ENCODE data around the gene LAPTM5.

Gene LAPTM5

DNA sequence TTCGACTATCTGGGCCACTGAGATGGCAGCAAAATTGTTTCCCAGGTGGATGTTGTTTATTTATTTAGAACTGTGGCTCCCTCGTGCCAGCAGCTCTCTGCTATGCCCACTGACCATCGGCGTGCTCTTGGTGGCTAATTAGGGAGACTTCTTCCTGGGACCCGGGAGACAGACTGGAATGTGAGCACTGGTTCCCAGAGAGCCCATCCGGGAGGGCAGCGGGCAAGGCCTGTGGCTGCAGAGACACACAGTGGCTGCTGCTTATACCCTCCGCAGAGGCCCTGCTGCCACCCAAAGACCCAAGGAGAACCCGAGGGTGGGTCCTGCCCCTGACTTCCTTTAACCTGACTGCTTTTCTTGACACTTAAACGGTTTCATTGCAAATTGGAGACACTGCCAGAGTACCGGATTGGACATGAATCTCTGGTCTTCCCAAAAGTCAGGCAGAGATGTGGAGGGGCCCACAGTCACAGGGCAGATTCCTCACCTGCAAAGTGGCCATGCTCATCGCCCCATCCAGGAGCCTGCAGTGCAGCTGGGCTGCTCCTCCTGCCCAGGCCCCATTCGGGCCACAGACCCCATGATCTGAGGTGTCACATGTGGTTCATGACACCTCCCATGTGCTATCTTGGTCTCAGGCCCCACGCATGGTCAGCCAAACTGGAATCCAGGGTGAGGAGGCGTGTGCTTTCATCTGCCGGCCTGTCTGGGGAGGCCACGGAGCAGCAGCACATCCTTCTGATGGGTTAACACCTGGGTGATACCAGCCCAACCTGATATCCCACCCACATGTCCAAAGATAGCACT lies 28.5 kb downstream of the LAPTM5 start:
- no peak for DNase-seq (ENCODE audit: low read depth)

DNA sequence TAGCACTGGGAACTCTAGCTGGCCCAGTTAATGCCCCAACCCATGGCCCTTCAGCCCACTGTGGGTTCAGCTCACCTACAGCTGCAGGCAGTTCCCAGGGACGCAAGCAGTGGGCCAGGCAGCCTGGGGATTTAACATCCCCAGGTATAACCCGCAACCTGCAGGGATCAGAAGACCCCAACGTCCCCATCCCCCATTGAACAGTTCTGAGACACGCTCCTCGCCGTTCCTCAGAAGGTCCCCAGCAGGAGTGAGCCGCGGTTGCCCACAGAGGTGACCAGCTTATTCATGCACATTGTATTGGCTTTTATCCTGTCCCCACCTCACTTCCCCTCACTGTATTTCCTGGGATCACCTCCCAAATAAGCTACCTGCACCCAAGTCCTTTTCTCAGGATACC lies 29.2 kb downstream of the LAPTM5 start:
- DNase-seq (ENCODE audit: low read depth) = no peak

DNA sequence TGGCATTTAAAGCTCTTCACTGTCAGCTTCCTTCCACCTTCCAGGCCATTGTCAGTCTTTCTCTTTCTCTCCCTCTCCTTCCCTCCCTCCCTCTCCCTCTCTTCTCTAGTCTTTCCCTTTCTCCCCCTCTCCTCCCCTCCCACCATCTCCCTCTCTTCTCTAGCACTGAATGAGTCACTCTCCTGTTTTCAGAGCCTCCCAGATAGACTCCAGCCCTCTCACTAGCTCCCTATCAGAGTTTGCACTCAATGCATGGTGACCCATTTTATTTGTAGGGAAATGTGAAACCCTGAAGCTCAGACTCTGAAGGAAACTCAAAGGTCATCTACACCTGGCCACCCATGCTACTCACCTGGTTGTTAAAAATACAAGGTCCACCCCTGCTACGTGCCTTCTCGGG lies 29.8 kb downstream of the LAPTM5 start:
- no peak for DNase-seq (ENCODE audit: low read depth)

DNA sequence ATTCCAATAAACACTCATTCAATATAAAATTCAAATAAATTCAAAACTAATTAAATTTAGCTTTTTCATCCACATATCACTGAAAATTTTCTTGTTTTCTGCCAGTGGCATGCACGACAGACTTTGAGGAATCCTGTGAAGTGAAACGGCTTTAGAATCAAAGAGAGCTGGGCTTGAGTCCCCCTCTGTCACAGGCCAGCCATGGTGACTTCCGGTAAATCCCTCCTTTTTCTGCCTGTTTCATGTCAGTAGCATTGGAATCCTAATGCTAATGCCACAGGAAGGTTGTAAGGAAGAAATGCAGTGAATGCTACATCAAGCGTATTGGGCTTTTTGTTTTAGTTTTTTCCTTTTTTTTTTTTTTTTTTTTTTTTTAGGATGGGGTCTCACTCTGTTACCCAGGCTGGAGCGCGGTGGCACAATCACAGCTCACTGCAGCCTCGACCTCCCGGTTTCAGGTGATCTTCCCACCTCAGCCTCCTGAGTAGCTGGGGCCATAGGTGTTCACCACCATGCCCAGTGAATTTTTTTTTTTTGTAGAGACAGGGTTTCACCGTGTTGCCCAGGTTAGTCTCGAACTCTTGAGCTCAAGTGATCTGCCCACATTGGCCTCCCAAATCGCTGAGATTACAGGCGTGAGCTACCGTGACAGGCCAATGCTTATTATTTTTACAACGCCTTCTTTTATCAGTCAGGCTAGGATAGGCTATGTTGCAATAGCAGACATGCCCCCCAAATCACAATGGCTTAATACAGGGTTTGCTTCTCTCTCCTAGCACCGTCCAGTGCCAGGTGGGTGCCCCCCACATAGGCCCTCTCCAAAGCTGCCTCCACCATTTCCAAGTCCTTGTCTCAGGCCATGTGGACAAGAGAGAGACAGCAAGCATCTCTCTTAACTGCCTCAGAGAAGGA lies 30.5 kb downstream of the LAPTM5 start:
- DNase-seq (ENCODE audit: low read depth) = no peak

DNA sequence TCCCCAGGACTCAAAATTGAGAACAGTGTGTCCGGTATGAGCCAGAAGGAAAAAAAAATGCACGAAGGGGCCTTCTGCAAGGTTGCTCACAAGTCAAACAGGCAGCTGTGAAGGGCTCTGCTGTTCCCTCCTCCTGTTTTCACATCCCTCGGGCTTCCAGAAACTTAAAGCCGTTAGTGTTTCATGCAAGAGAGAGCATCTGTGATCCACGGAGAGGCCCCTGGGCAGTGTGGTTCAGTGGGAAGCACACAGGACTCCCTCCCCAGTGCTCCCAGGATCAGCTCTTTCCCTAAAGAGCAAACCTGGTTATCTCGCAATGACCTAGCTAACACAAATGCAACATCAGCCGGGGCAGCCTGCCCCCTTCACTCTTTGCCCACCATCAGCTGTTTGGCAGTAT lies 31.3 kb downstream of the LAPTM5 start:
- no peak for DNase-seq (ENCODE audit: low read depth)

DNA sequence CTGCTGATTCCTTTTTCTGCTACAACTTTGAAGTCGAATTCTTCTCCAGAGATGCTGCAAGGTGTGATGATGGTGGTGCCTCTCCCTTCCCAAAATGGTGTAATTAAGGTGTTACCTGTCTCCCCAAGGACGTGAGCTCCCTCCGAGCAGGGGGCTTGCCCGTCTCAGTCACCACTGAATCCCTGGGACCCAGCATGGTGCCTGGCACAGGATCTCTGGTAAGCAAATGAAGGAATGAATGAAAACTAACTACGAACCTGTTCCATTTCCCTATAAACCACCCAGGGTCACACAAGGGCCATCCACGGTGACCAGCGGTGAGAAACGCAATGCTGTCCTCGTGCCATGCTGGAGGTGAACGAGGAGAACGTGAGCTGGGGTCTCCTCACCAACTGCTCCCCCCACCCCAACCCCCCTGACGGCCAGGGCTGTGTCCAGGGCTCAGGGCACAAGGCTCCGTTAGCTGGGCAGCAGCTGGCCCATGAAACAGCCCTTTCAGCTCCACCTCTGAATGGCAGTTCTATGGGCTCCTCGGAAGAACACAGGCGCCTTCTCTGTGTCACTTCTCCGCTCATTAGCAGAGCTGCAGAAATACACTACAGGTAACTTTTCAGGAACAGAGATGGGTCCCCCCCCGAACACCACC lies 32.0 kb downstream of the LAPTM5 start:
- no peak for DNase-seq (ENCODE audit: low read depth)

DNA sequence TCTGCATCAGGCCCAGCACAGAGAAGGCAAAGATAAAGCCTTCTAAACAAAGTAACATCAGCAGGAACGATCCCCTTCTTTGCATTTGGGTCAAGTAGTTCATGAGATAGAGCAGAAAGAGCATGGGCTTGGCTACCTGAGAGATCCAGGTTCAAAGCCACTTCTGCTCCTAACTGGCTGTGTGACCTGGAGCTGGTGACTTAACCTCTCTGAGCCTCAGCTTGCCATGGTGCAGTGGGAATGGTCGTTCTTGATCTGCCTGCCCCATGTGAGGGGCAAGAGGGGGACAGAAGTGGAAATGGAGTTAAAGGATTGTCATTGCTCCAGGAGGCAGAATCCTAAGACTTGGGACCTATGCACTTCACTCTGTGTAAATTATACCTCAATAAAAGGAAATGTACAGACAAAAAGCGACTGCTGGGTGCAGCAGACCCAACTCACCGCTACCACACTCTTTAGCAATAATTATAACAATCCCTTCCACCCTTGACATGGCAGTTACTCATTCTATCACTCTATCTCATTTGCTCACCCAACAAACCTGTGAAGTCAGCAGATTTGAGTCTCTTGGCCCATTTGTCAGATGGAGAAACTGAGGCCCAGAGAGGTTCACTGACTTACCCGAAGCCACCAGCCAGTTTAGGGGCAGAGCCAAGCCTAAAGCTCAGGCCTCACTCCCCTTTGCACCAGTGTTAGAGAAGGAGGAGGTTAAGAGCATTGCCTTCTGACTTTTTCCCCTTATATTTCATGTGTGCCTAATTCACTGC lies 32.7 kb downstream of the LAPTM5 start:
- no peak for DNase-seq (ENCODE audit: low read depth)

DNA sequence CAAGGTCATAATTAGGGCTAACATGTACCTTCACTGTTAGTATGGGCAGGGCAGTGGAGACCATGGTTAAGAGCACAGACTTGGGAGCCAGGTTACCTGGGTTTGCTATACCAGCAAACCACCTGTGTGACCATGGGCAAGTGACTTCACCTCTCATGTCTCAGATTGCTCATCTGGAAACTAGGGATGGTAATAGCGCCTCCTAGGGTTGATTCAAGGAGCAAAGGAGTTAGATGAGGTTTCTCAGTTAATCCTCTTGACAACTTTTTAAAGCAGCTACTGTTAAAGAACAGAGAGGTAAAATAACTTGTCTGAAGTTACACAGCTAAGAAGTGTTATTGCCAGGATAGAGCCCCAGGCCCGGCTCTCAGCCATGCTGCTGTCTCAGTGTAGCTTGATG lies 33.4 kb downstream of the LAPTM5 start:
- no peak for DNase-seq (ENCODE audit: low read depth)

DNA sequence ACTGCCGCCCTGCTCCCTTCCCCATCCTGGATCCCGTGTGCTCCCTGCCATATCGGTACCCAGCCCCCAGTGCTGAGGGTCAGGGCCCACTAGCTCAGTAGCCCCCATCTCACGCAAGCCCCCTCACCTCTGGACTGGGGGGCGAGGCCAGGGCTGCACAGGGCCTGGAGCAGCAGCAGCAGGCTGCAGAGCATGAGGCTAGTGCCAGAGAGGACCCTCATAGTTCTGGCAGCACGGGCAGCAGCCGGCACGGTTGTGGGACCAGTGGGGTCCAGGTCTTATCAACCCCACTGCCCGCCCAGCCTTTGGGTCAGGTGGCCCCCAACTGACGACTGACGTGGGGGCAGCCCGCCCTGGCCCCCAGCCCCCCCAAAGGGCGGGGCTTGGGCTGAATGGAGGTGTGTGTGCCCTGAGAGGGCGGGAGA lies 34.2 kb downstream of the LAPTM5 start, which contains the start of gene MATN1:
TSS of gene MATN1 (minus strand) at position 255 of the 425 bp plus-strand sequence. CDS start at position 221, 34 bp downstream.
- no peak for DNase-seq (ENCODE audit: low read depth)

DNA sequence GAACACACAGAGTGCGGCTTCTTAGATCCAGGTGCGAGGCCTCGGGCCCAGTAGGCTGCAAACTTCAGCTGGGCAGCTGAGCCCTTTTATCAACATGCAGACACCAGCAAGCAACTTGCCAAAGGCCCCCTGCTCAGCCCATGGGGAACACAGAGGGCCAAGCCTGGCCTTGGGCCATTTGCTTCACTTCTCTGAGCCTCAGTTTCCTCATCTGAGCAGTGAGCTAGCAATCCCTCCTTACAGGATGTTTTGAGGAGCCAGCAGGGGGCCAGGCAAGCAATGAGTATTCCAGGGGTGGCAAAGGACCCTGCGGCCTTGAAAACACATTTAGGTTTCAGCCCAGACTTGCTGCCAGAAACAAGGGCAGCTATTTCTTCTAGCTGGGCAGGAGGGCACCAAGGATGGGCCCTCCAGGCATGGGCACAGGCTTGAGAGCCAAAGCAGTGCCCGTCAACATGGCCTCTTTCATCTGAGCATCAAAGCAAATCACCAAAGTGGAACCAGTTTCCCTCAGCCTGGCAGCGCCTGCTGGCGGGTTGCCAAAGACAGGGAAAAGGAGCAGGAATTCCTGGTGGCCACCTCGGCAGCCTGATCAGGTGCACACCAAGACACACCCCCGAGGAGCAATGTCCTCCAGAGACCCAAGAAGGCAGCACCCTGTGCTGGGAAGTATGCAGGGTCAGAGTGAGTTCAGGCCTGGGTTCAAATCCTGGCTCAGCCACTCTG lies 35.6 kb downstream of the LAPTM5 start:
- DNase-seq (ENCODE audit: low read depth) = no peak

DNA sequence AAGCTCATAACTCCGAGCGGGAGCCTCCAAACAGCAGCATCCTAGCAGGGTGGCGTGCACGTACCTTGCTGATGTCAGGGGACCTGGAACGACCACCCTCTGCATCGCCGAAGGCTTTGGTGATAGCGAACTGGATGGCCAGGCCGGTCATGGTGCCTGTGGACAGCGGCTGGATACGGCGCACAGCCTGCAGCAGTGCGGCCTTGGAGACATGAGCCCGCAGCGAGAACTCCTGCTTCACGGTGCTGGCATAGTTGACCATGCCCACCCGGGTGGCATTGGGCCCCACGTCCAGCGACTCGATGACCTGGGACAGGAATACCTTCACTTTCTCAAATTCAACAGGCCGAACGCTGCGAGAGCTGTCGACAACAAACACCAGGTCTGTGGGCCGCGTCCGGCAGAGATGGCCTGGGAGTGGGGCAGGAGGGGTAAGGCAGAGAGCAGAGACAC lies 36.2 kb downstream of the LAPTM5 start:
- DNase-seq (ENCODE audit: low read depth) = no peak

DNA sequence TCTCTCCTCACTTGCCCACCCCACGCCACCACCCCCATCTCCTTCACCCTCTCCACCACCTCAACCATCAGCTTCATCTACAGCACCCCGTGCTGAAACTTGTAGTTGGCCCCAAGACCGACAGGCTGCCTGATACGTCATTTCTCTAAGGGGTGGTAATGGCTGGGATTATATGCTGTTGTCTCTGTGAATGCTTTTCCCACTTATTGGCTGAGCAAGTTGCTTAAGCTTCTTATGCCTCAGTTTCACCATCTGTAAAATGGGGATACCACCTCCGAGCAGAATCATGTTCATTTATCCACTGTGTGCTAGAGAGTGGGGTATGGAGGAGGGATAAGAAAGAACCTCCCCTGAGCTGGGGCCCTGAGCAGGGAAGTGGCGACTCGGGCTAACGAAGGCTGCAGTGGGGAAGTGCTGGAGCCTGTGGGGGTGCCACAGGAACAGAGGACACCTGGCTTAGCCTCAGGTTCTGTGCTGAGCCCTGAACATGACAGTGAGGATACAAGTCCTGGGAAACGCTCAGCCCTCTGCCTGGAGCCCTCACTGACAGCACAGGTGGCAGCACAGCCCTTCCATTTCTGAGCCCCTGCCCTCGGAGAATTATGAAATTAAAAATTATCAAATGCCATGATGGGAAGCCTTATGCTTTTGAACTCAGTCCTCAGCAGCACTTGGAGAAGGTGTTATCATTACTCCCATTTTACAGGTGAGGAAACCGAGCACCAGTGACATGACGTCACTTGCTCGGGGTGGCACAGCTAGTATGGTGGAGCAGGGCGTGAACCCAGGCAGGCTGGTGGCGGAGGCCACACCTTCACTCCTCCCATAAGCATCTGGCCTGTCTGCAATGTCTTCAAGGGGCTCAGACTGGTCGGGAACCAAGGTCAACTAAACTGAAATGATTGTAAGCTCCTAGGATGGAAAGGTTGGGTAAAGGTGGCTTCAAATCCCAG lies 37.0 kb downstream of the LAPTM5 start:
- no peak for DNase-seq (ENCODE audit: low read depth)

DNA sequence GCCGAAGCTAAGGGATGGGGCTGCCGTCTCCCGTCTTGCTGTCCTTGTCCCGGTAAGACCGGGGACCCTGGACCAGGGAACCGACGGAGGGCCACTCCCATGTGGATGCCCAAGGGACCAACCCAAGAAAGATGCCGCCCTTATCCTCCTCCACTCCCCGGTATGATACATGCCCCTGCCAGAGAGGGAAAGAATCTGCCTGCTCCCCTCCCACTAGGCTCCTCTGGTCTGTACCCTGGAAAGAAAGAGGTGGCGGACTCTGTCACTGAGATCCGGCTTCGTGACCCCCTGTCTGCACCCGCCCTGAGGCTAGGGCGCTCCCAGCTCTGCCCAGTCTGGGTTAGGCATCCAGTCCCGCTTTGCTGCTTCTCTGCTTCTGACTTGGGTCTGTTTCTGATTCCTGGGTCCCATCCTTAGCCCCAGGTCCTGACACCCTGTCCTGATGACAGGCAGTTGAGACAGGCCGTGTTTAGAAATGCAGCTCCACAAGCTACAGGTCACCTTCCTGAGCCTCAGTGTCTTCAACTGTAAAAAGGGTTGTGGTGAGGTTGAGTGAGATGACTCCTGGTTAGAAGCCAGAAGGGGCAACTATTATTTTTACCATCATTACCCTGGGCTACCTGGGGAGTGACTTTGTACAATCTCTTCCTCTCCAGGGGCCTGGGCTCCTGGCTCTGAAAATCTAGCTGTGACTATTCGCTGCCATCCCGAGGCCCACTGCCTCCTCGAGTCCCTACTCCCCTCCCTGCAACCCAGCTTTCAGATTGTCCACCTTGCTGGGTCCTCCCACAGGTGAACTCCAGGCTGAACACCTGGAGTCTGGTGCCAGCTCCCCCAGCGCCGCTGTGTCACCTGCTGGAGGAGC lies 37.9 kb downstream of the LAPTM5 start:
- peak; percentile 41 for DNase-seq (ENCODE audit: low read depth)

DNA sequence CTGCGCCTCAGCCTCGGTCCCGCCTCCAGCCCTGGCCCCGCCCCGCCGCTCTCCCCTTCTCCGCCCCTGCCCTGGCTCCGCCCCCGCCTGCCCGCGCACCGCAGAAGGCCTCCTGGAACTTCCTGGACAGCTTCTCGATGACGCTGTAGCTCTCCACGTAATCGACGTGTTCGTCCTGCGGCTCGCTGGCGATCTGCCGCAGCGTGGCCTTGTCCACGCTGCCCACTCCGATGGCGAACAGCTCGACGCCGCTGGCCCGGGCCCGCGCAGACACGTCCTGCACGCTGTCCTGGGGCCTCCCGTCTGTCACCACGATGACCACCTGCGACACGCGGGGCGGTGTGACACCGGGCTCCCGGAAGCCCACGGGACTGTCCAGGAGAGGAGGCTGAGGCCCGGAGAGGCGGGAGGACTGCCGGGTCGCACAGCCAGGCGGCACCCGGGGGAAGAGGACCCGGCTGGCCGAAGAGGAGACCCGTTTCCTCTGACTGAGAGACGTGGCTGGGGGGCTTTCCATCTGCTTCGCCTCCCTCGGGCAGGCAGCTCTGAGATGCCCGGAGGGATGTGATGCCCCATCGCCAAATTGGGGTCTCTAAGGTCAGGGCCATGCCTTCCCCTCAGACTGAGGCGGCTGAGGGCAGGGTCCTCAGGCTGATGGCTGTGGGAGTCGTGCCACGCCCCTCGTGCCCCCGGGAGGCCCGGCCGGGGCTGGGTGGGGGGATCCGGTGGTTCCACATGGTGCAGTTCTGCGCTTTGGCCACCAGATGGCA lies 38.8 kb downstream of the LAPTM5 start:
- peak; percentile 98 for DNase-seq (ENCODE audit: low read depth)

DNA sequence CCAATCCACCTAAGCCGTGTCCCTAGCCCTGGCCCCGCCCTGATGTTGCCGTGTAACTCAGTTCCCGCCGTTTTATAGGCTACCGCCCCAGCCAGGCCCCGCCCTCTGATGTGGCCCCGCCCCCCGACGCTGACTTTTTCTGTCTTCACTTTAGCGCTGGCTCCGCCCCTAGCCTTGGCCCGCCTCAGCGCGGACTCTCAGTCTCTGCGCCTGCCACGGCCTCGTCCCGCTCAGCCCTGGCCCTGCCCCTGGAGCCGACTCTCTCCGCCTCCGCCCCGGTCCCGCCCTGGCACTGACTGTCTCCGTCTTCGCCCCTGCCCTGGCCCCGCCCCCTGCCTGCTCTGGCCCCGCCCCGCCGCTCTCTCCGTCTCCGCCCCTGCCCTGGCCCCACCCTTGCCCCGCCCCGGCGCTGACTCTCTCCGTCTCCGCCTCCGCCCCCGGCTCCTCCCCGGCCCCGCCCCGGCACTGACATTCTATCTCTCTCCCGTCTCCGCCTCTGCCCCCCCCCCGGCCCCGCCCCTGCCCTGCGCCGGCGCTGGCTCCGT lies 39.4 kb downstream of the LAPTM5 start:
- DNase-seq (ENCODE audit: low read depth) = peak; percentile 97

DNA sequence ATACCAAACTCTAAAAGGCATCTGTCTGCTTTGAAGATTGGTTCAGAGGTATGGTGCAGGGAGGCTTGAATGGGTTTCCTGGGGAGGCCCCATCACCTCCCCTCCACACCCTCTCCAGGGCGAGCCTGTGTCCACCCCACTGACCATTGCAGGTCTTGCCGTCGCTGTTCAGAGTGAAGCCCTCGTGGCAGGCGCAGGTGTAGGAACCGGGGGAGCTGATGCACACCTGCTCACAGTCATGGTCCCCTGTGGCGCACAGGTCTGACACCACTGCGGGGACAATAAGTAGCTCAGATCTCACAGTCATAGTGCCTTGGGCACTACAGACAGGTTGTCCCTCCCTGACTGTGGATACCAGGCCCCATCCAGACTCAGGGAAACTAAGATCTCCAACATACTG lies 40.9 kb downstream of the LAPTM5 start:
- DNase-seq (ENCODE audit: low read depth) = no peak

DNA sequence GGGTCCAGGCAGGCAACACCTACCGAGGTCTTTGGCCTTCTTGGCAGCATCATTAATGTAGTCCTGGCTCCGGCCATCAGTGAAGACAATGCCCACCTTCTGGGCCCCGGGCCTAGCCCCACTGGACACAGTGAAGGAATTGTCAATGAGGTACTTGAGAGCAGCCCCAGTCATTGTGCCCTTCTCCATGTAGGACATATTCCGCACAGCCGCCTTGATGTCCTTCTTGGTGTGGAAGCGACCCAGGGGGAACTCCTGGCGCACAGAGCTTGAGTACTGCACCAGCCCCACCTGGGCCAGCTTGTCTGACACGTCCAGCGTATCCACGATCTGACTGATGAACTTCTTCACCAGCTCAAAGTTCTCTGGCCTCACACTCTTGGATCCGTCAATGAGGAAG lies 41.7 kb downstream of the LAPTM5 start:
- DNase-seq (ENCODE audit: low read depth) = no peak

DNA sequence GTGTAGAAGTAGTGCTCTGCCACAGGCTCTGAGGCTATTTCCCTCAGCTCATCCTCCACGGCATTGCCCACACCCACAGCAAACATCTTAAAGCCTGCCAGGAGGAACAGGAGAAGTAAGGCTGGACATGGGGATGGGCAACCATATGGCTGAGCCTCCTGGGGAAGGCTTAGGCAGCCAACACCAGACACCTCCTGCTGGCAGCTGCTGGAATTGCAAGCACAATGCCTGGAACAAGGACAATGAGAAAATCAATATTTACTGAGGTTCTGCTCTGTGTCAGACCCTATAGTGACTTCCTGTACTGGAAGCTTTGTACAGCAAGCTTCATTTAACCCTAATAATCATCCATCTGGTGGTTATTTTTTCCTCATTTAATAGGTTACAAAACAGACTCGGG lies 42.4 kb downstream of the LAPTM5 start:
- DNase-seq (ENCODE audit: low read depth) = no peak

Measured in fibroblast of the conjunctiva (primary cell).